ENCODE data around the gene LEPROT. TPM values are rescaled to one million over a fixed set of nuclear protein-coding genes. Genes with fewer than 3 reads are reported as not detected.

The LEPROT gene
- total and polyA plus RNA-seq, 2 of the 8 experiments (the other 6 are each of a cell fraction or from before 2014, with no cell fraction given), result 25.7 to 27.2 TPM

DNA sequence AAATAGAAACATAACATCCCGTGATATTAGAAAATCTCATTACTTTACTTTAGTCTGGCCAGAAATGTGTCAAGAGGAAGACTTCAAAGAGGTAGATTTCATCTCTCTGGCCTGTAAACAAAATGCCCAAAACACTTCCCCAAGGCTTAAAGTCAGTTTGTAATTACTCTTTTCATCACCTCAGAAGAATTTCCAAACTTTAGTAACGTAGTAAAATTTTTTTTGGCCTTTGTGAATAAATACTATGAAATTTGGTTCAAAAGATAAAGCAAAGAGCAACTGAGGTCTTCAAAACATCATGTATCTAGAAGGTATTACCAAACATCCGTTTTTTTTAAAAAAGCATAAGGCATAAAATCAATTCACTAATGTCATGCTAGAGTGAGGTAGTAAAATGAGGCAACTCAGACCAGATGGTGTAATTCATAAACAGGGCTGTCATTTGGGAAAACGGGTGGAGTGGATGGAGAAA is 51.4 kb downstream of the LEPROT start:
- H3K9ac ChIP-seq (replicated peaks in 1 of 4; ENCODE audit: extremely low read depth in 1 of 4, low read depth in 3 of 4, low read length in 3 of 4), result no peak overlapping the region
- H3K4me1 ChIP-seq (replicated peaks in 1 of 4; ENCODE audit: control insufficient read depth in 3 of 4, insufficient read depth in 4 of 4, low read length in 3 of 4), result 0 out of 7 replicates have a peak, but pooled peaks cover 0 to 1% (median 0%) of the 10 kb centered on the region in 4 experiments
- DNase-seq (ENCODE audit: low read depth in 1 of 2, low spot score in 2 of 2) (no peak), FAIRE-seq (no peak)
- H3K23ac ChIP-seq (ENCODE audit: insufficient read length), result no peak overlapping the region
- no peak overlapping the region for H4K91ac ChIP-seq (replicated peaks; ENCODE audit: insufficient read length, low read length)
- H2BK20ac ChIP-seq (ENCODE audit: low read length), result no peak overlapping the region
- H3K4me2 ChIP-seq (ENCODE audit: insufficient read depth in 1 of 2, low read depth in 2 of 2, low read length in 2 of 2), result no peak overlapping the region
- H2BK12ac ChIP-seq (ENCODE audit: low read depth, low read length), result no peak overlapping the region
- no peaks in the 10 kb centered on the region for H3K9me3 ChIP-seq (ENCODE audit: insufficient read depth in 2 of 2, low read depth in 1 of 2, low read length in 1 of 2)
- H3K56ac ChIP-seq (replicated peaks; ENCODE audit: insufficient read length, low read depth, low read length), result no peak overlapping the region
- H3K27me3 ChIP-seq (replicated peaks in 1 of 4; ENCODE audit: control insufficient read depth in 3 of 4, extremely low read depth in 1 of 4, insufficient read depth in 3 of 4, low read length in 3 of 4), result no peaks in the 10 kb centered on the region
- ChIA-PET POLR2A (ENCODE audit: partially characterized antibody) (no interaction called here), CTCF (ENCODE audit: partially characterized antibody) (no interaction called here)
- no peaks in the 10 kb centered on the region for H3K79me2 ChIP-seq (ENCODE audit: control insufficient read depth in 1 of 2, insufficient read depth in 2 of 2, low read length in 2 of 2)
- no peak overlapping the region for H2AK5ac ChIP-seq (ENCODE audit: low read depth, low read length)
- no peak overlapping the region for H4K5ac ChIP-seq (ENCODE audit: insufficient read length, low read depth, low read length)
- no peak overlapping the region for H2AFZ ChIP-seq (ENCODE audit: low read length)
- H3K36me3 ChIP-seq (ENCODE audit: control insufficient read depth in 2 of 4, insufficient read depth in 4 of 4, low read length in 3 of 4), result no peaks in the 10 kb centered on the region
- no peak overlapping the region for H2BK120ac ChIP-seq (replicated peaks; ENCODE audit: low read depth, low read length)
- H3K18ac ChIP-seq (ENCODE audit: extremely low read depth, low read length), result no peak overlapping the region
- no peak overlapping the region for H3K27ac ChIP-seq (ENCODE audit: low read depth, low read length)
- no peak overlapping the region for H3K4ac ChIP-seq (replicated peaks; ENCODE audit: insufficient read length, low read depth, low read length)
- TF ChIP-seq NANOG (IDR thresholded peaks at IDR 0.05; ENCODE audit: insufficient read depth, low read depth, low read length, poor library complexity, severe bottlenecking) (no peak), TEAD4 (IDR thresholded peaks at IDR 0.05; ENCODE audit: low read depth, low read length) (no peak), CTBP2 (IDR thresholded peaks at IDR 0.05; ENCODE audit: borderline replicate concordance, insufficient read depth, insufficient read length, low read length) (no peak), MAFK (IDR thresholded peaks at IDR 0.05; ENCODE audit: low read depth, low read length) (no peak)
- WGBS, 2 experiments (ENCODE audit: extremely low coverage in 1 of 2, insufficient coverage in 1 of 2, insufficient read length in 1 of 2, insufficient replicate concordance in 2 of 2, low coverage in 1 of 2, low lambda C conversion rate in 2 of 2, missing lambda C conversion rate in 1 of 2), result 75% methylated on average over 4 of the region's 4 CpGs; no CpG with 5 or more reads in 1 of the 2 experiments
- no peaks in the 10 kb centered on the region; the same call in 1 of the 2 replicates for H3K79me1 ChIP-seq (ENCODE audit: low read depth, low read length)
- H3K23me2 ChIP-seq (ENCODE audit: low read depth, low read length), result no peaks in the 10 kb centered on the region
- no peak overlapping the region for H2BK5ac ChIP-seq (ENCODE audit: low read depth, low read length)
- no peak overlapping the region for H3K14ac ChIP-seq (ENCODE audit: insufficient read length)
- H4K20me1 ChIP-seq (replicated peaks in 1 of 2; ENCODE audit: control insufficient read depth in 1 of 2, insufficient read depth in 2 of 2, low read length in 2 of 2), result no peaks in the 10 kb centered on the region
- H3K4me3 ChIP-seq (ENCODE audit: extremely low read depth in 1 of 4, insufficient read depth in 2 of 4, low read depth in 3 of 4, low read length in 4 of 4), result no peak overlapping the region
- H2BK15ac ChIP-seq (ENCODE audit: low read length), result no peak overlapping the region
- H4K8ac ChIP-seq (ENCODE audit: extremely low read depth, insufficient read depth, low read length), result no peak overlapping the region

All from H1 (cell line).